HG02885 (cell line): ENCODE results near the gene HDHD3.

Experiments
- ATAC-seq: cut with Tn5 transposase; IDR thresholded peaks from one replicate; pipeline ENCODE4 v1.9.1; 2021; ENCODE audit warnings: mild to moderate bottlenecking; ENCODE audit not compliant: unreplicated experiment, poor library complexity

HDHD3 gene

DNA sequence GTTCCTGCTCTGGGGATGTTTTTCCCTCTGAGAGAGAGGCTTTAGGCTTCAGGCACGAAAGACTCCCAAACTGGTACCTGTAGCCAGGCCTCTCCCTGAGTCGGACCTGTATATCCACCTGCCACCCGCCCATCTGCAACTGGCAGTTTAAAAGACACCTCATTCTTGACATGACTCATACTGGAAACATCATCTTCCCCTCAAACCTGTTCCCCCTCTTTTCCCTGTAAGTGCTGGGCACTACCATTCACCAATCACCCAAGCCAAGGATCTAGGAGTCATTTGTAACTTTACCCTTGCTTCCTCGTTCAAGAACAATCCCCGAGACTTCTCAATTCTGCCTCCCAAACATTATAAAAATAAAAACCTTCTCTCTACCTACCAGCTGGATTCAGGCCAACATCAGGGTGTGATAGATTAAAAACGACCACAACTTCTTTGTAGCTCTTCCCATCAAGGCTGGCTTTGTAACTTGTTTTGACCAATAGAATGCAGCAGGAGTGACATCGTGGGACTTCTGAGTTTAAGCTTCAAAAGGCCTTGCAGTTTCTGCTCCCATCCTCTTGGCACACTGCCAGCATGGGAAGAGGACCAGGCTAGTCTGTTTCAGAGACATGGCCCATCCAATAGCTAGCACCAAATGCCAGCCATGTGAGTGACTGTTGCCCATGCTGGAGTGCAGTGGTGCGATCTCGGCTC, 34.9 kb downstream of the HDHD3 start:
- ATAC-seq, result no peak

DNA sequence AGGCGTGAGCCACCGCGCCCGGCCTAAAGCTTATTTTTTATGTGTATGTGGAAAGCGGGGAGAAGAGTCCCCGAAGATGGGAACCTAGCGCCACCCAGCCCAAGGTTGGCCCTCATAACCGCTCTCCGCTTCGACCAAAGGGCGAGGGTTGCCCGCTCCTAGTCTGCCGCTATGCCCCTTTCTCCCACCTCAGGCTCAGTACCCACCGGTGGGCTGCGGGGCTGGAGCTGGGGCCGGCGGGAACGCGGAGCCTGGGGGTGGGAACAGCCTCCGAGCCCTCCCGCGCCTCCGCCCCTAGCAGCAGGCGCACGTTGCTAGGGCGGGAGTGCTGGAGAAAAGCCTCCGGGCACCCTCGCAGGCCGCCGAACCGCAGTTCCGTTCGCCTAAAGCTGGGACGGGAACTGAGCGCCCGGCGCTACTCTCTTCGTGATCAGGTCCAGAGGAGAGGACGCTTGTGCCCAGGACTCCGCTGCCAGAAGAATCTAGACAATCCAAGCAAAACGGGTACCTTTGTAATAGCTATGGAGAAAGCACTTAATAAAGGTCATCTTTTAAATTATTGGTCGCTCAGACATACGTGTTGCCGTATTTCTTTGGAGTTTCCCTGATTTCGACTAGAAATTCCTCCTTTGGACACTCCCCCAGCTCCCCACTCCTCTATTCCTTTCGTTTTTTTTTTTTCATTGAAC, 36.6 kb downstream of the HDHD3 start, which contains the start of gene WDR31:
WDR31 (minus strand) TSS at position 265 of the 689 bp plus-strand sequence. CDS start 8,253 bp downstream, outside the sequence.
- peak; percentile 99 for ATAC-seq

- no peak for ATAC-seq
Observed at GRCh38 chr9:113337714-113338113, 39.1 kb downstream of the HDHD3 start.

- ATAC-seq, result no peak
Observed at GRCh38 chr9:113331780-113332179, 45.0 kb downstream of the HDHD3 start.

- ATAC-seq, result no peak
Observed at GRCh38 chr9:113328045-113328782, 48.6 kb downstream of the HDHD3 start.

GRCh38 chr9:113326230-113326629, 50.6 kb downstream of the HDHD3 start:
- no peak for ATAC-seq
